GM21529 (cell line): Measurements from ENCODE around the gene NXPH4.

ENCODE experiments used
- ATAC-seq: cut with Tn5 transposase; IDR thresholded peaks from one replicate; pipeline ENCODE4 v1.9.1; 2021; ENCODE audit not compliant: unreplicated experiment

Gene NXPH4

DNA sequence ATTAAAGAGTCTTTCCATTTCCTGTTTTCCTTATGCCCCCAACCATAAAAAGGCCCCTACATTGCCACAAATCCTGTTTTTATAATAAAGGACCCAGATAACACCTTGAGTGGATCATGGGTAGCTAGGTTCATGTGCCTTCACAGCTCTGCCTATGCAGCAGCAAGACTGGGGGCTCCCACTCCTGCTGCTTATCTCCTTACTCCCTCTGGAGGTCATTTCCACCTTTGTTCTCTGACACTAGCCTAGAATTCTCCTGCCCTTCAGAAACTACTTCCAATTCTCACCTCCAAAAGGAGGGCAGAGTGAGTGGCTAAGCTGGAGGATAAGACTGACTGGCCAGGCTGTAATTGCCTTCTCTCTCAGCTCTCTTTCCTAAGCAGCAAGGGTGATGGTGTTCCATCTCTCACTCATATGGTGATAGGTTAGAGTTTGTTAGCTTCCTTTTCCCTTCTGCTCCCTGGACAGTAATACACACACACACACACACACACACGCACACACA lies 54.4 kb downstream of the NXPH4 start:
- no peak for ATAC-seq

- ATAC-seq: no peak
Observed at GRCh38 chr12:57272337-57273151, 56.0 kb downstream of the NXPH4 start.

DNA sequence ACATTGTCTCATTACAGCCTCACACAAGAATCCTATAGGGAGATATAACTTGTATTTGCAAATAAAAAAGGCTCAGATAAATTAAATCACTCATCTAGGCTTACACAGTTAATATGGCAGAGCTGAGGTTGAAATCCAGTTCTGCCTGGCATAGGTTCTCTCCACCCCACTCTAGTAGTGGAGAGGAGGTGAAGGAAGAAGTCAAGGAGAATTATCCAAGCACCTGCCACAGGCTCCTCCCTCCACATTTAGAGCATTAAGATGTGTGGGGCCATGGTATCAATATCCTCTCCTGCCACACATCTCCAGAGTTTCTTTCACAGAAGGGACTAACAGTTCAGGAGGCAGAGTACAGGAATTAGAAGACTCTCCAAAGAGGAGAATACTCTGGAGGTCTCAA lies 56.9 kb downstream of the NXPH4 start:
- ATAC-seq: no peak
